HT-29 (cell line): ENCODE measurements around the gene VCX2. TPM values are rescaled to one million over a fixed set of nuclear protein-coding genes. Genes with fewer than 3 reads are reported as not detected.
"Not testable (repeated sequence)": the region's sequence is repeated elsewhere in the genome, so short reads cannot be mapped to it uniquely, and the experiment has no call there.

Experiments used
- DNase-seq: peaks from one replicate; pipeline ENCODE4 v3.0.0-alpha.2; 2015; ENCODE audit warnings: low spot score
- small RNA-seq: library from RNA; depleted of rRNA; stranded (forward); fragments of <200 nt; gene quantifications from one replicate; pipeline ENCODE3, GENCODE V24; 2014
- total RNA-seq: library from RNA; depleted of rRNA; stranded (reverse); fragments of >200 nt; shearing (Covaris generic); gene quantifications from 2 replicates; pipeline ENCODE4 v1.2.3, GENCODE V29; 2014; rRNA removed

VCX2 gene
- total RNA-seq, 1 experiment from 2014 or later, result not detected

DNA sequence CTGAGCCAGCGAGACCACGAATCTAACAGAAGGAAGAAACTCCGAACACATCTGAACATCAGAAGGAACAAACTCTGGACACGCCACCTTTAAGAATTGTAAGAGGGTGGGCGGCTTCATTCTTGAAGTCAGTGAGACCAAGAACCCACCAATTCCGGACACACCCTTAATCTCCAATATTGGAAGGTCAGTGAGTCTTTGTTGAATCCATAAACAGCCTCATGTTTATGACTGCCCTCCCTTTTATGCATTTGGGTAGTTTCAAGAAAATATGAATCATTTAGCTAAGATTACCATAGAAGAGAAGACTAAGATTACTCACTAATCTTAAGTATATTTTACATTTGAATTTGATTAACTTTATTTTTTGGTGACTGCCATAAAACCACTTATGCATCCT is 48.5 kb downstream of the VCX2 start:
- DNase-seq, result no peak

DNA sequence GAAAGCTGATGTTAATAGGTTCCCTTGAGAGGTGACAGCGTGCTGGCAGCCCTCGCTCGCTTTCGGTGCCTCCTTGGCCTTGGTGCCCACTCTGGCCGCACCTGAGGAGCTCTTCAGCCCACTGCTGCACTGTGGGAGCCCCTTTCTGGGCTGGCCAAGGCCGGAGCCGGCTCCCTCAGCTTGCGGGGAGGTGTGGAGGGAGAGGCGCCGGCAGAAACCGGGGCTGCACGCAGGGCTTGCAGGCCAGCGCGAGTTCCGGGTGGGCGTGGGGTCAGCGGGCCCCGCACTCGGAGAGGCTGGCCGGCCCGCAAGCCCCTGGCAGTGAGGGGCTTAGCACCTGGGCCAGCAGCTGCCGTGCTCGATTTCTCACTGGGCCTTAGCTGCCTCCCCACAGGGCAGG is 49.7 kb downstream of the VCX2 start:
- not testable (repeated sequence) for DNase-seq

Small RNA genes within 50 kb of the gene (small RNA-seq; reads per million reads assigned to genes)
- not detected for gene MIR651

Other genes with a start within 250 kb of the VCX2 start
- gene PNPLA4, start 243.9 kb downstream of the VCX2 start, total RNA-seq, result 4.1 and 7.9 TPM in 2 replicates